Testis (tissue), 2 donors: ENCODE data around the gene APOD.

Source experiments
- CTCF ChIP-seq, 3 experiments: fragments of 450-650 bp in 2 of 3; fragments of 200-600 bp in 1 of 3; sonication (generic) in 1 of 3; IDR thresholded peaks; one replicate each; pipeline ENCODE4 v1.5.1; 2016 to 2019; ENCODE audit warnings: antibody characterized with exemption in 3 of 3, mild to moderate bottlenecking in 2 of 3, moderate library complexity in 1 of 3
- POLR2A ChIP-seq: fragments of 450-650 bp; IDR thresholded peaks from one replicate; pipeline ENCODE4 v1.6.1; 2017; ENCODE audit warnings: antibody characterized with exemption, mild to moderate bottlenecking, moderate library complexity

GRCh38 chr3:195583831-195584542 is at the start of gene APOD:
- no peak for TF ChIP-seq CTCF (IDR thresholded peaks at IDR 0.05)
- TF ChIP-seq POLR2A = no peak
